HCT116 (cell line): ENCODE measurements around the gene SYNPO.

Experiments used
- CEBPB ChIP-seq: IDR thresholded peaks from 2 replicates; pipeline ENCODE4 v1.6.1; 2012; ENCODE audit warnings: low read depth
- CTCF ChIP-seq, 3 experiments: fragments of 200-600 bp in 1 of 3; sonication (generic) in 1 of 3; IDR thresholded peaks in 2 of 3; conservative IDR thresholded peaks in 1 of 3; 2 replicates each; pipeline ENCODE4 v1.5.1; 2012 to 2017; ENCODE audit warnings: low read depth in 2 of 3, low read length in 2 of 3, antibody characterized with exemption in 1 of 3, borderline replicate concordance in 1 of 3, control low read depth in 1 of 3, mild to moderate bottlenecking in 1 of 3, mixed read lengths in 1 of 3, mixed run types in 1 of 3, moderate library complexity in 1 of 3; ENCODE audit not compliant: insufficient read depth in 1 of 3
- EGR1 ChIP-seq: IDR thresholded peaks from 2 replicates; pipeline ENCODE4 v1.6.1; 2012; ENCODE audit warnings: low read depth
- EZH2phosphoT487 ChIP-seq: fragments of 200-600 bp; IDR thresholded peaks from 2 replicates; pipeline ENCODE4 v1.6.1; 2018; ENCODE audit warnings: antibody characterized with exemption, borderline replicate concordance
- FOSL1 ChIP-seq: IDR thresholded peaks from 2 replicates; pipeline ENCODE4 v1.6.1; 2012; ENCODE audit warnings: low read depth
- POLR2A ChIP-seq: IDR thresholded peaks from 2 replicates; pipeline ENCODE4 v1.7.0; 2011; ENCODE audit warnings: borderline replicate concordance; ENCODE audit not compliant: insufficient read depth, insufficient read length; ENCODE audit errors: extremely low read depth
- POLR2AphosphoS5 ChIP-seq: IDR thresholded peaks from 2 replicates; pipeline ENCODE4 v1.6.1; 2011; ENCODE audit warnings: mild to moderate bottlenecking, low read depth, low read length, moderate library complexity
- REST ChIP-seq: IDR thresholded peaks from 2 replicates; pipeline ENCODE4 v1.6.1; 2012; ENCODE audit warnings: low read depth
- YY1 ChIP-seq: IDR thresholded peaks from 2 replicates; pipeline ENCODE4 v1.6.1; 2011; ENCODE audit warnings: low read length, low read depth, moderate library complexity, mild to moderate bottlenecking; ENCODE audit not compliant: insufficient replicate concordance; ENCODE audit errors: extremely low read depth
- TF ChIP-seq, protein P1 (sequence below): IDR thresholded peaks from 2 replicates; pipeline ENCODE4 v1.6.1; 2012

- TF ChIP-seq POLR2A (no peak), REST (no peak), CTCF (IDR thresholded peaks at IDR 0.05 in 2 of 3, conservative IDR thresholded peaks at IDR 0.05 in 1 of 3; ENCODE audit: borderline replicate concordance in 1 of 3, insufficient read depth in 1 of 3, low read depth in 2 of 3, low read length in 2 of 3) (no peak), FOSL1 (no peak), EGR1 (no peak), CEBPB (no peak), EZH2phosphoT487 (no peak), POLR2AphosphoS5 (no peak), YY1 (no peak)
- TF ChIP-seq, protein P1, sequence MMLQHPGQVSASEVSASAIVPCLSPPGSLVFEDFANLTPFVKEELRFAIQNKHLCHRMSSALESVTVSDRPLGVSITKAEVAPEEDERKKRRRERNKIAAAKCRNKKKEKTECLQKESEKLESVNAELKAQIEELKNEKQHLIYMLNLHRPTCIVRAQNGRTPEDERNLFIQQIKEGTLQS: no peak
Measured at GRCh38 chr5:150692276-150692675, 51.8 kb downstream of the SYNPO start.
